LNCaP clone FGC (cell line): ENCODE data around the gene ROBO4.

Source experiments
- DNase-seq: peaks from one replicate; pipeline ENCODE4 v3.0.0-alpha.2; 2011; ENCODE audit warnings: low read depth
- H3K4me3 ChIP-seq: 2 replicates; pipeline ENCODE4 v1.5.1; 2011; ENCODE audit warnings: mild to moderate bottlenecking, low read depth, low read length, control low read depth
- TF ChIP-seq, protein P1 (sequence below): IDR thresholded peaks from 2 replicates; pipeline ENCODE4 v1.5.1; 2012; ENCODE audit warnings: mild to moderate bottlenecking; ENCODE audit not compliant: control insufficient read depth, insufficient read depth; ENCODE audit errors: extremely low read depth

Gene ROBO4

DNA sequence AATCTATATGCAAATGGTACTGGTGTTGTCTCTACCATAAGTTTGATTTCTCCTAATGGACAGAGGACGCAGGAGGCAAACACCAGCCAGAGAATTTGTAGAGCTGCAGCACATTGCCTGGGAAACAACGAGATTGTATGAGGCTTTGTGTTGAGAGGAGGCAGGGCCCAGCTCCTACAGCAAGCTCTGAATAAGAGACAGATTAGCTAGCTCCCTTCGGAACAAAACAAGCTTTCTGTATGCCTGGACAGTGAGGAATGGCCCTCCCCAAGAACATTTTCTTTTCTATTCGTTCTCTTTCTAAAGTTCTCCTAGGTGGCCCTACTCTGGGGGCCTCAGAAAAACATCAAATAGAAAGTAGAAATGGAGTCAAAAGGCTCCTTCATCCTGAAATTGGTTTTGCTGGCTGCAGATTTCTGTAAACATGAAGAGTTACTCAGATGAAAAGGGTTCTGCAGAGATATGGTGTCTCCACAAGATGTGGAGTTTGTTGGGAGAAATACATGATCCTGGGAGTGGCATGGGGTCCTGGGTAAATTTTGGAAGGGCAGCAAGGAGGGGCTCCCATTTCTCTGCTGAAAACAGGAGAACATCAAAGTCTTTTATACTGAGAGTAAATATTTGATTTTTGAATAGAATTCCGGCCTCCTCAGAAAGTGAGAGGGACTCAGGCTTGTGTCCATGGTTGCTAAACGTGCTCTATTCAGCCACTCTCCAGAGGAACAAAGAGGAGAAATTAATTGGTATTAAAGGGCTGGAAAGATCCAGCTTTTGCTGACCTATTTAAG, 45.0 kb upstream of the ROBO4 start:
- H3K4me3 ChIP-seq = no peak overlapping the region
- TF ChIP-seq, protein P1, sequence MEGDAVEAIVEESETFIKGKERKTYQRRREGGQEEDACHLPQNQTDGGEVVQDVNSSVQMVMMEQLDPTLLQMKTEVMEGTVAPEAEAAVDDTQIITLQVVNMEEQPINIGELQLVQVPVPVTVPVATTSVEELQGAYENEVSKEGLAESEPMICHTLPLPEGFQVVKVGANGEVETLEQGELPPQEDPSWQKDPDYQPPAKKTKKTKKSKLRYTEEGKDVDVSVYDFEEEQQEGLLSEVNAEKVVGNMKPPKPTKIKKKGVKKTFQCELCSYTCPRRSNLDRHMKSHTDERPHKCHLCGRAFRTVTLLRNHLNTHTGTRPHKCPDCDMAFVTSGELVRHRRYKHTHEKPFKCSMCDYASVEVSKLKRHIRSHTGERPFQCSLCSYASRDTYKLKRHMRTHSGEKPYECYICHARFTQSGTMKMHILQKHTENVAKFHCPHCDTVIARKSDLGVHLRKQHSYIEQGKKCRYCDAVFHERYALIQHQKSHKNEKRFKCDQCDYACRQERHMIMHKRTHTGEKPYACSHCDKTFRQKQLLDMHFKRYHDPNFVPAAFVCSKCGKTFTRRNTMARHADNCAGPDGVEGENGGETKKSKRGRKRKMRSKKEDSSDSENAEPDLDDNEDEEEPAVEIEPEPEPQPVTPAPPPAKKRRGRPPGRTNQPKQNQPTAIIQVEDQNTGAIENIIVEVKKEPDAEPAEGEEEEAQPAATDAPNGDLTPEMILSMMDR = no peak
- no peak for DNase-seq

GRCh38 chr11:124941703-124942102, 44.0 kb upstream of the ROBO4 start:
- DNase-seq = no peak
- TF ChIP-seq, protein P1 = no peak
- no peak overlapping the region for H3K4me3 ChIP-seq

GRCh38 chr11:124938970-124939369, 41.3 kb upstream of the ROBO4 start:
- TF ChIP-seq, protein P1 = no peak

DNA sequence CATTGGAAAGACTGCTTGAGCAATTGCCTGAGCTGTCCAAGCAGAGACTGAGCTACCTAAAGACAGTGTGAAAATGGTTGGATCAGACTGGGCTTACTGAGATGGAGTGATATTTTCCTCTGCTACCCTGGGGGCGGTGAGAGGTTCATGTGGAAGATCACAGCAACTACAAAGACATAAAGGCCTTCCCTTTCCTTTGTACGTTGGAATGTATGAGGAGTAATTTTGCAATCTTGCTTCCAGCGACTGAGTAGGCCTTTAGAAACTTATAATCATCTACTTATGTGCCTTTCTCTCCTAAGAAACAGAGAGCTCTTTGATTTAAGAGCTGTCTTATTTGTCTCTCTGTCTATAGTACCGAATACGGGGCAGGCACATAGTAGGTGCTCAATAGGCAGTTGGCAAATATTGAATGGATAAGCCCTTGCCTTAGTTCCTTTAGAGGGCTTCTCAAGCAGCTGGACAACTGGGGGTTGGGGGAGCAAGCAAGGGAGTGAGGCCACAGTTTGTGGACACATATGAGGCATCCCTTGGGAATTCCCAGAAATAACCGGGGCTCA, 40.6 kb upstream of the ROBO4 start:
- H3K4me3 ChIP-seq = no peak overlapping the region
- TF ChIP-seq, protein P1 = no peak
- no peak for DNase-seq

More at GRCh38 chr11:124938970-124939369, 41.3 kb upstream of the ROBO4 start:
- H3K4me3 ChIP-seq = no peak overlapping the region
- no peak for DNase-seq

DNA sequence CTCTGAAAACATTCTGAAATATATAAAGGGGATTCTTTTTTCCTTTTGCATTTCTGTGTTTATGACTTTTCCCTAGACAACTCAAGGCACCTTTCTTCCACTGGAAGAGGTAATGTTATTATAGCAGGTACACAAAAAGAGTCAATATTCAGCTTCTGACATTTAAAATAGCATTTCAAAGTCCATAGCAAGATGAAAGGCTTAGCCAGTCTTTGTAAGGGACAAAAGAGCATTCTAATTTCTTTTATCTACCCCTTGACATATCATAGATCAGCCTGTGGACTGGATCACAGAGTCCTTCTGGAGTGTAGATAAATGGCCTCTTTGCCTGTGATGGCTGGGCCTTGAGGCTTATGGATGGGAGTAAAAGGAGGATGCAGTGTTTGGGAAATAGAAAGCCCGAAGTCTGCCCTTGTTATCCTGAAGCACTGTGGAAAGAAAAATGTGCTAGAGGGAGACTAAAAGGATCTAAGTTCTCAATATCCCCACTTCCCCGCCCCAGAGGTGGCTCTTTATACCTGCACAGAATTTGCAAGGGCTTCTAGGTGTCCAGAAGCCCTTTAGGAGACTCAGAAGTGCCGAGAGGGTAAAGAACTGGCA, 39.8 kb upstream of the ROBO4 start:
- TF ChIP-seq, protein P1 = no peak
- H3K4me3 ChIP-seq = no peak overlapping the region
- no peak for DNase-seq

- TF ChIP-seq, protein P1 = no peak
- no peak for DNase-seq
- H3K4me3 ChIP-seq = no peak within 1 kb of the TSS
Measured at GRCh38 chr11:124935548-124936514, 38.2 kb upstream of the ROBO4 start, which contains the start of gene HEPACAM. Gene HEPACAM, minus strand, starts transcription at chr11:124936047. Its CDS starts 41 bp downstream, at chr11:124936006.
